Stimulated activated CD8-positive, alpha-beta memory T cell treated with anti-CD3 and anti-CD28 coated beads, Interleukin-7, amount 100 ng/mL, for 24 hours (primary cell): ENCODE results near the gene SHB.
"Not testable (repeated sequence)": the region's sequence is repeated elsewhere in the genome, so short reads cannot be mapped to it uniquely, and the experiment has no call there.

Experiments used
- DNase-seq: peaks from one replicate; pipeline ENCODE4 v3.0.0-alpha.2; 2020; ENCODE audit warnings: low read depth

The SHB gene

GRCh38 chr9:38062498-38063362 is 6.3 kb downstream of the SHB start:
- no peak for DNase-seq

GRCh38 chr9:38062106-38062497 is 6.9 kb downstream of the SHB start:
- no peak for DNase-seq

- DNase-seq, result no peak
Measured at GRCh38 chr9:38061326-38061977, 7.6 kb downstream of the SHB start.

GRCh38 chr9:38060681-38061080 is 8.3 kb downstream of the SHB start:
- DNase-seq, result no peak

- no peak for DNase-seq
Measured at GRCh38 chr9:38059233-38059936, 9.6 kb downstream of the SHB start.

GRCh38 chr9:38058452-38059232 is 10.4 kb downstream of the SHB start:
- no peak for DNase-seq

GRCh38 chr9:38057416-38058195 is 11.4 kb downstream of the SHB start:
- no peak for DNase-seq

GRCh38 chr9:38054653-38055052 is 14.4 kb downstream of the SHB start:
- no peak for DNase-seq

GRCh38 chr9:38053697-38054461 is 15.1 kb downstream of the SHB start:
- no peak for DNase-seq

- no peak for DNase-seq
Measured at GRCh38 chr9:38051780-38052546, 17.1 kb downstream of the SHB start.

GRCh38 chr9:38048316-38048969 is 20.6 kb downstream of the SHB start:
- DNase-seq, result no peak

- DNase-seq, result no peak
Measured at GRCh38 chr9:38047301-38048251, 21.5 kb downstream of the SHB start.

- DNase-seq, result no peak
Measured at GRCh38 chr9:38046661-38047300, 22.2 kb downstream of the SHB start.

- DNase-seq, result not testable (repeated sequence)
Measured at GRCh38 chr9:38045939-38046338, 23.1 kb downstream of the SHB start.

GRCh38 chr9:38044706-38045105 is 24.3 kb downstream of the SHB start:
- no peak for DNase-seq

- DNase-seq, result no peak
Measured at GRCh38 chr9:38043931-38044623, 24.9 kb downstream of the SHB start.
